SU-DHL-6 (cell line): ENCODE measurements around the gene TMPRSS11A.

Experiments
- CTCF ChIP-seq: fragments of 200-600 bp; sonication (generic); IDR thresholded peaks from one replicate; pipeline ENCODE4 v1.5.1; 2017; ENCODE audit warnings: antibody characterized with exemption, mild to moderate bottlenecking, low read length, moderate library complexity; ENCODE audit not compliant: insufficient read depth, poor library complexity, severe bottlenecking
- EZH2phosphoT487 ChIP-seq: fragments of 200-600 bp; sonication (generic), shearing (Covaris generic); conservative IDR thresholded peaks from 2 replicates; pipeline ENCODE4 v1.6.1; 2018; ENCODE audit warnings: mild to moderate bottlenecking, antibody characterized with exemption, low read length, moderate library complexity, mixed read lengths

GRCh38 chr4:67911141-67911540 is 52.2 kb downstream of the TMPRSS11A start:
- TF ChIP-seq CTCF (no peak), EZH2phosphoT487 (no peak)
